Measurements from ENCODE around the gene TPRG1L. TPM values are rescaled to one million over a fixed set of nuclear protein-coding genes. Genes with fewer than 3 reads are reported as not detected.

The TPRG1L gene
- total RNA-seq, 1 experiment from 2014 or later = 32.0 TPM

DNA sequence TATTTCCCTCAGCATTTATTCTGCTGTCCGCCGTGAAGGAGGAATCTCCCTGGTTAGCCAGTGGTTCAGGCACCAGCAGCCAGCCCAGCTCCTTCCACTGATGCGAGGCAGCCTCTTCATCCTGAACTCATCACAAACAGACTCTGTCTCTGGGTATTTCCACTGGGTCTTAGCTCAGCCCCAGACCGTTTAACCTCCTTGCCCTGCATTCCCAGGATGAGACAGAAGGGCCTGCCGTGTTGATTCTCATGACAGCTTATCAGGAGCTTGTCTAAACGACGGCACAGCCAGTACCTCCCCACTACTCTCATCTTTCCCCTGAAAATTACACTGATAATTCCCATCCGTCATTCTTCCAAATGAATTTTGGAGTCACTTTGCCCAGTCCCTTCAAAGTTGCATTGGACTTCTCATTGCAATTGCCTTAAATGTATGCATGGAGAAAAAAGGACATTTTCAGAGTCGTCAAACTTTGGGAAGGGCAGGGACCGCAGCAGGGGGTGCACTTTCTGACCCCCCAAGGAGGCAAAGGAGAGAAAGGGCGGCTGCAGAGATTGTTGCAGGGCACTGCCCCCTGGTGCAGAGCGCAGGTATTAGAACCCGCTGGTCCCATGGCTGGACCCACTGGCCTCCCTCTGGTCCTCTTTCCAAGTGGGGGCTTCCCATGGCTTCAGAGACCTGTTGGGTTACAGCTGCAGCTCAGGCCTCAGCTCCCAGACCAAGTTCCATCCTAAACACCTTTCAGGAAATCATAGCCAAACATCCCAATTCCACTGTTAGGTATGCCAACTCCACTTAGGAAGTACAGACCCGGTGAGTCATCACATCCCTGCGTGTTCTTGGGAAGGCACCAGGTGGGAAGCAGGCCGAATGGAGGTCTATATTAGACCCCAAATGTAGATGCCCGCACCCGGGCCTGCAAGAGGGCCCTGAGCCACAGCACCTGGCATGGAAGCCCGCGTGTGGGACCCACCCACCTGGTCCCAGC, 9.8 kb upstream of the TPRG1L start:
- 0 out of 2 replicates have a peak, but pooled peaks have one; percentile 6 for ATAC-seq
- Histone ChIP-seq H4K20me1 (ENCODE audit: low read length) (no peaks in the 10 kb centered on the region), H3K9me2 (replicated peaks; ENCODE audit: low read length) (no peaks in the 10 kb centered on the region), H3K9ac (ENCODE audit: low read length) (no peak overlapping the region), H3K4me3 (ENCODE audit: low read length) (no peak overlapping the region), H3K27me3 (ENCODE audit: low read length) (no peaks in the 10 kb centered on the region), H3K27ac (ENCODE audit: low read length) (no peak overlapping the region), H3K4me2 (ENCODE audit: low read length) (no peak overlapping the region), H2AFZ (ENCODE audit: low read length) (no peak overlapping the region), H3K79me2 (ENCODE audit: low read length) (no peaks in the 10 kb centered on the region), H3K4me1 (ENCODE audit: insufficient read depth, low read length) (peaks cover 36% of the 10 kb centered on the region), H3K36me3 (ENCODE audit: low read depth, low read length) (no peaks in the 10 kb centered on the region), H3F3A (ENCODE audit: low read length, unreplicated experiment) (no peaks in the 10 kb centered on the region), H3K9me3 (ENCODE audit: low read length) (no peaks in the 10 kb centered on the region)
- intact Hi-C loops (cut with micrococcal nuclease) = loop anchor here (1.0 kb wide), 3 partner anchors 50 to 162 kb away; no protein-coding TSS in a partner anchor
- CTCF ChIA-PET = interaction anchor here (0.6 to 1.4 kb wide), 4 partner anchors 26 to 162 kb away, joined by 3 to 8 read pairs (median 6); no protein-coding TSS in a partner anchor
- peak; percentile 67 for DNase-seq
- POLR2A ChIA-PET (ENCODE audit: unreplicated experiment) = no interaction called here
- no TSS peak for BruUV-seq (replicated peaks)
- TF ChIP-seq EZH2 (IDR thresholded peaks at IDR 0.05; ENCODE audit: low read length, unreplicated experiment) (no peak), EZH2phosphoT487 (IDR thresholded peaks at IDR 0.05; ENCODE audit: borderline replicate concordance, low read length) (no peak)
- TF ChIP-seq, protein P1, sequence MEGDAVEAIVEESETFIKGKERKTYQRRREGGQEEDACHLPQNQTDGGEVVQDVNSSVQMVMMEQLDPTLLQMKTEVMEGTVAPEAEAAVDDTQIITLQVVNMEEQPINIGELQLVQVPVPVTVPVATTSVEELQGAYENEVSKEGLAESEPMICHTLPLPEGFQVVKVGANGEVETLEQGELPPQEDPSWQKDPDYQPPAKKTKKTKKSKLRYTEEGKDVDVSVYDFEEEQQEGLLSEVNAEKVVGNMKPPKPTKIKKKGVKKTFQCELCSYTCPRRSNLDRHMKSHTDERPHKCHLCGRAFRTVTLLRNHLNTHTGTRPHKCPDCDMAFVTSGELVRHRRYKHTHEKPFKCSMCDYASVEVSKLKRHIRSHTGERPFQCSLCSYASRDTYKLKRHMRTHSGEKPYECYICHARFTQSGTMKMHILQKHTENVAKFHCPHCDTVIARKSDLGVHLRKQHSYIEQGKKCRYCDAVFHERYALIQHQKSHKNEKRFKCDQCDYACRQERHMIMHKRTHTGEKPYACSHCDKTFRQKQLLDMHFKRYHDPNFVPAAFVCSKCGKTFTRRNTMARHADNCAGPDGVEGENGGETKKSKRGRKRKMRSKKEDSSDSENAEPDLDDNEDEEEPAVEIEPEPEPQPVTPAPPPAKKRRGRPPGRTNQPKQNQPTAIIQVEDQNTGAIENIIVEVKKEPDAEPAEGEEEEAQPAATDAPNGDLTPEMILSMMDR (conservative IDR thresholded peaks at IDR 0.05; ENCODE audit: low read depth, low read length) = peak; percentile 99

DNA sequence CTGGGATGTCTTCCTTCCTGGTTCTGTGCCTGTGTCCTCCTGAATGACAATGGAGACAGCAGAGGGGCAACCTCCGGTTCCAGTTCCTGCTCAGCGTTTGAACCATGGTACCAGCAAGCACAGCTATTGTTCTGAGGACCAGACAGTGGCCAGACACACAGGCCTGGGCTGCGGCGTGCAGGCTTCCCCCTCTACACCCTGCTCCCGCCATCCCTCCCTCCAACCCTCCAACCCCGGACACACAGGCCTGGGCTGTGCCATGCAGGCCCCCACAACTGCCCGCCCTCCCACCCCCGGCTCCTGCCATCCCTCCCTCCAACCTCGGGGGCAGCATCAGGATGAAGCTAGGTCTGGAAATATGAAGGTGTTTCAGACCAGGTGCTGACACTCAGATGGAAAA, 8.0 kb upstream of the TPRG1L start:
- intact Hi-C loops (cut with micrococcal nuclease) = no loop called here
- BruUV-seq (replicated peaks) = no TSS peak
- peaks cover 29% of the 10 kb centered on the region for H3K4me1 ChIP-seq (ENCODE audit: insufficient read depth, low read length)
- no peak overlapping the region for H3K9ac ChIP-seq (ENCODE audit: low read length)
- TF ChIP-seq EZH2phosphoT487 (IDR thresholded peaks at IDR 0.05; ENCODE audit: borderline replicate concordance, low read length) = no peak
- no peak for TF ChIP-seq EZH2 (IDR thresholded peaks at IDR 0.05; ENCODE audit: low read length, unreplicated experiment)
- TF ChIP-seq, protein P1 (conservative IDR thresholded peaks at IDR 0.05; ENCODE audit: low read depth, low read length) = no peak
- H2AFZ ChIP-seq (ENCODE audit: low read length) = no peak overlapping the region
- H3K79me2 ChIP-seq (ENCODE audit: low read length) = no peaks in the 10 kb centered on the region
- ATAC-seq = no peak
- no peaks in the 10 kb centered on the region for H3K36me3 ChIP-seq (ENCODE audit: low read depth, low read length)
- POLR2A ChIA-PET (ENCODE audit: unreplicated experiment) = no interaction called here
- H3K4me2 ChIP-seq (ENCODE audit: low read length) = no peak overlapping the region
- H3K9me2 ChIP-seq (replicated peaks; ENCODE audit: low read length) = no peaks in the 10 kb centered on the region
- H3K27me3 ChIP-seq (ENCODE audit: low read length) = no peaks in the 10 kb centered on the region
- no peaks in the 10 kb centered on the region for H4K20me1 ChIP-seq (ENCODE audit: low read length)
- DNase-seq = no peak
- no peak overlapping the region for H3K4me3 ChIP-seq (ENCODE audit: low read length)
- H3K27ac ChIP-seq (ENCODE audit: low read length) = no peak overlapping the region
- CTCF ChIA-PET = interaction anchor here (1.5 kb wide), 1 partner anchor 164 kb away, joined by 4 read pairs; no protein-coding TSS in a partner anchor
- H3F3A ChIP-seq (ENCODE audit: low read length, unreplicated experiment) = no peaks in the 10 kb centered on the region
- H3K9me3 ChIP-seq (ENCODE audit: low read length) = no peaks in the 10 kb centered on the region
